GM18498 (cell line): ENCODE measurements around the gene EIF2S1.

Source experiments
- ATAC-seq: cut with Tn5 transposase; IDR thresholded peaks from one replicate; pipeline ENCODE4 v1.9.1; 2021; ENCODE audit warnings: mild to moderate bottlenecking, moderate library complexity; ENCODE audit not compliant: unreplicated experiment

The EIF2S1 gene

GRCh38 chr14:67432050-67432564 is 72.0 kb downstream of the EIF2S1 start:
- ATAC-seq = no peak

- ATAC-seq = no peak
These were observed 75.5 kb downstream of the EIF2S1 start for GRCh38 chr14:67435603-67436002.
